Common myeloid progenitor, CD34-positive (primary cell): Measurements from ENCODE around the gene LDB2.

Source experiments
- CTCF ChIA-PET: fragments of 350-600 bp; sonication (Branson Sonifier 250); formaldehyde crosslinking; loops from one replicate; lab custom pipeline; 2021; ENCODE audit warnings: antibody characterized with exemption; lab: Charles Lee
- POLR2A ChIA-PET: fragments of 350-600 bp; sonication (Branson Sonifier 250); formaldehyde crosslinking; loops from one replicate; lab custom pipeline; 2021; ENCODE audit warnings: antibody characterized with exemption; lab: Charles Lee
- DNase-seq, 3 donors: peaks; one replicate each; pipeline versions ENCODE4 v3.0.0 to v3.0.0-alpha.2; 2013
- H3K27ac ChIP-seq, 2 experiments: 1 replicate in 1 of 2; 2 replicates in 1 of 2; pipeline ENCODE4 v1.7.0; 2013; ENCODE audit warnings: inconsistent platforms in 2 of 2, low read length in 2 of 2, mild to moderate bottlenecking in 2 of 2, low read depth in 1 of 2, moderate library complexity in 1 of 2; ENCODE audit not compliant: severe bottlenecking in 2 of 2, insufficient read depth in 1 of 2, poor library complexity in 1 of 2
- H3K27me3 ChIP-seq, 5 experiments: replicated peaks in 2 of 5; 1 replicate in 3 of 5; 2 replicates in 2 of 5; pipeline versions ENCODE4 v1.6.1 to v1.7.0; 2013; ENCODE audit warnings: low read length in 4 of 5, mild to moderate bottlenecking in 2 of 5, moderate library complexity in 2 of 5, inconsistent platforms in 1 of 5; ENCODE audit not compliant: insufficient read depth in 5 of 5, control insufficient read depth in 4 of 5
- H3K36me3 ChIP-seq, 4 experiments: 1 replicate in 2 of 4; 2 replicates in 2 of 4; pipeline versions ENCODE4 v1.6.1 to v1.7.0; 2013; ENCODE audit warnings: low read length in 3 of 4, control low read depth in 1 of 4, mild to moderate bottlenecking in 1 of 4; ENCODE audit not compliant: control insufficient read depth in 4 of 4, insufficient read depth in 4 of 4
- H3K4me1 ChIP-seq, 4 experiments: 1 replicate in 3 of 4; 2 replicates in 1 of 4; pipeline versions ENCODE4 v1.6.1 to v1.7.1; 2013; ENCODE audit warnings: low read length in 3 of 4, mild to moderate bottlenecking in 3 of 4, control low read depth in 1 of 4, inconsistent platforms in 1 of 4, moderate library complexity in 1 of 4; ENCODE audit not compliant: control insufficient read depth in 4 of 4, insufficient read depth in 4 of 4; ENCODE audit errors: control extremely low read depth in 1 of 4
- H3K4me3 ChIP-seq, 7 experiments: 1 replicate in 4 of 7; 2 replicates in 3 of 7; pipeline versions ENCODE4 v1.5.1 to v1.7.0; 2013; ENCODE audit warnings: mild to moderate bottlenecking in 7 of 7, low read length in 6 of 7, moderate library complexity in 6 of 7, inconsistent platforms in 2 of 7, low read depth in 2 of 7, control low read depth in 1 of 7; ENCODE audit not compliant: insufficient read depth in 4 of 7, control insufficient read depth in 1 of 7; ENCODE audit errors: extremely low read depth in 1 of 7
- H3K9me3 ChIP-seq, 5 experiments: 1 replicate in 4 of 5; 2 replicates in 1 of 5; pipeline versions ENCODE4 v1.6.1 to v1.7.1; 2013; ENCODE audit warnings: low read length in 4 of 5, mild to moderate bottlenecking in 2 of 5, inconsistent platforms in 1 of 5, low read depth in 1 of 5, moderate library complexity in 1 of 5; ENCODE audit not compliant: control insufficient read depth in 4 of 5, insufficient read depth in 2 of 5; ENCODE audit errors: control extremely low read depth in 1 of 5
- WGBS: methylation state at CpG from one replicate; pipeline ENCODE4 v1.1.5; 2013; ENCODE audit not compliant: insufficient coverage; 5-methylcytosine and 5-hydroxymethylcytosine counted together

Gene LDB2

GRCh38 chr4:16670727-16671126, 227.7 kb downstream of the LDB2 start:
- Histone ChIP-seq H3K9me3 (no peaks in the 10 kb centered on the region), H3K27me3 (no peaks in the 10 kb centered on the region), H3K4me1 (no peaks in the 10 kb centered on the region), H3K36me3 (no peaks in the 10 kb centered on the region), H3K4me3 (no peak overlapping the region), H3K27ac (no peak overlapping the region)
- ChIA-PET POLR2A (interaction anchor here (0.6 kb wide), 1 partner anchor 77 kb away, joined by 3 read pairs; no protein-coding TSS in a partner anchor), CTCF (interaction anchor here (0.7 kb wide), 1 partner anchor 30 kb away, joined by 3 read pairs; no protein-coding TSS in a partner anchor)
- no peak for DNase-seq
- WGBS, result 100% methylated on average over 1 of the region's 1 CpG

- POLR2A ChIA-PET, result no interaction called here
- Histone ChIP-seq H3K36me3 (no peaks in the 10 kb centered on the region), H3K4me1 (no peaks in the 10 kb centered on the region), H3K4me3 (no peak overlapping the region), H3K9me3 (no peaks in the 10 kb centered on the region), H3K27ac (no peak overlapping the region), H3K27me3 (no peaks in the 10 kb centered on the region)
- no peak for DNase-seq
- CTCF ChIA-PET, result no interaction called here
Observed at GRCh38 chr4:16669036-16669435, 229.4 kb downstream of the LDB2 start.

- no peak overlapping the region for H3K27ac ChIP-seq
- POLR2A ChIA-PET, result no interaction called here
- H3K27me3 ChIP-seq, result no peaks in the 10 kb centered on the region
- H3K4me3 ChIP-seq, result no peak overlapping the region
- no peaks in the 10 kb centered on the region for H3K36me3 ChIP-seq
- CTCF ChIA-PET, result no interaction called here
- WGBS, result 100% methylated on average over 1 of the region's 1 CpG
- no peak for DNase-seq
- peaks cover 0 to under 1% (median 0%) of the 10 kb centered on the region in 5 experiments for H3K9me3 ChIP-seq
- no peaks in the 10 kb centered on the region for H3K4me1 ChIP-seq
Observed at GRCh38 chr4:16668488-16668887, 230.0 kb downstream of the LDB2 start.

GRCh38 chr4:16667464-16667863, 231.0 kb downstream of the LDB2 start:
- ChIA-PET CTCF (no interaction called here), POLR2A (no interaction called here)
- Histone ChIP-seq H3K27me3 (no peaks in the 10 kb centered on the region), H3K36me3 (no peaks in the 10 kb centered on the region), H3K27ac (no peak overlapping the region), H3K4me1 (no peaks in the 10 kb centered on the region), H3K9me3 (peaks cover 0 to 4% (median 0%) of the 10 kb centered on the region in 5 experiments), H3K4me3 (no peak overlapping the region)
- DNase-seq, result no peak
- 100% methylated on average over 2 of the region's 3 CpGs for WGBS

GRCh38 chr4:16665942-16666551, 232.4 kb downstream of the LDB2 start:
- no peak for DNase-seq
- CTCF ChIA-PET, result no interaction called here
- POLR2A ChIA-PET, result no interaction called here
- Histone ChIP-seq H3K4me1 (no peaks in the 10 kb centered on the region), H3K9me3 (peaks cover 0 to 4% (median 0%) of the 10 kb centered on the region in 5 experiments), H3K27ac (no peak overlapping the region), H3K27me3 (no peaks in the 10 kb centered on the region), H3K36me3 (no peaks in the 10 kb centered on the region), H3K4me3 (no peak overlapping the region)
- 96% methylated on average over 10 of the region's 12 CpGs for WGBS

- Histone ChIP-seq H3K4me1 (no peaks in the 10 kb centered on the region), H3K27me3 (no peaks in the 10 kb centered on the region), H3K9me3 (peaks cover 0 to 4% (median 0%) of the 10 kb centered on the region in 5 experiments), H3K36me3 (no peaks in the 10 kb centered on the region), H3K27ac (no peak overlapping the region), H3K4me3 (no peak overlapping the region)
- DNase-seq, result no peak
- CTCF ChIA-PET, result no interaction called here
- POLR2A ChIA-PET, result no interaction called here
Observed at GRCh38 chr4:16663732-16664131, 234.7 kb downstream of the LDB2 start.

- H3K27ac ChIP-seq, result no peak overlapping the region
- DNase-seq, result no peak
- ChIA-PET CTCF (no interaction called here), POLR2A (no interaction called here)
- no peaks in the 10 kb centered on the region for H3K36me3 ChIP-seq
- peaks cover 0 to 4% (median 0%) of the 10 kb centered on the region in 5 experiments for H3K9me3 ChIP-seq
- no peak overlapping the region for H3K4me3 ChIP-seq
- WGBS, result 100% methylated on average over 3 of the region's 4 CpGs
- H3K4me1 ChIP-seq, result no peaks in the 10 kb centered on the region
- no peaks in the 10 kb centered on the region for H3K27me3 ChIP-seq
Observed at GRCh38 chr4:16663307-16663706, 235.1 kb downstream of the LDB2 start.
